Esophagus squamous epithelium (tissue), 5 donors: Measurements from ENCODE around the gene SPPL2B. TPM values are rescaled to one million over a fixed set of nuclear protein-coding genes. Genes with fewer than 3 reads are reported as not detected.
A peak's percentile ranks its signal among the peaks of the same experiment; 100 is the strongest.

Source experiments
- DNase-seq: peaks from one replicate; lab custom pipeline; 2025; lab: John Stamatoyannopoulos, UW
- H3K27ac ChIP-seq, 4 donors: fragments of 200-600 bp; sonication (generic); one replicate each; pipeline ENCODE4 v1.5.1; 2016 to 2019; ENCODE audit warnings: mild to moderate bottlenecking in 1 of 4
- H3K27me3 ChIP-seq, 4 donors: fragments of 200-600 bp; sonication (generic); 1 replicate in 3 of 4; 2 replicates in 1 of 4; pipeline versions ENCODE4 v1.5.1 to v1.6.0; 2017 to 2021; ENCODE audit warnings: antibody characterized with exemption in 1 of 4
- H3K36me3 ChIP-seq, 3 donors: fragments of 200-600 bp; sonication (generic); one replicate each; pipeline ENCODE4 v1.5.1; 2016 to 2019
- H3K4me1 ChIP-seq, 3 donors: fragments of 200-600 bp; sonication (generic); one replicate each; pipeline ENCODE4 v1.5.1; 2017 to 2019
- H3K4me3 ChIP-seq, 4 donors: fragments of 200-600 bp; sonication (generic); 1 replicate in 3 of 4; 2 replicates in 1 of 4; pipeline ENCODE4 v1.5.1; 2016 to 2019; ENCODE audit warnings: mild to moderate bottlenecking in 2 of 4, moderate library complexity in 1 of 4
- H3K9me3 ChIP-seq, 3 donors: fragments of 200-600 bp; sonication (generic); one replicate each; pipeline ENCODE4 v1.5.1; 2016 to 2019
- POLR2A ChIP-seq, 4 donors: fragments of 450-650 bp; IDR thresholded peaks; one replicate each; pipeline ENCODE4 v1.6.1; 2017; ENCODE audit warnings: antibody characterized with exemption in 4 of 4, mild to moderate bottlenecking in 4 of 4, moderate library complexity in 3 of 4
- WGBS, 2 donors: methylation state at CpG; one replicate each; pipeline ENCODE4 v1.1.5; 2018; 5-methylcytosine and 5-hydroxymethylcytosine counted together
- intact Hi-C: fragments of 100-400 bp; cut with DNase I; formaldehyde crosslinking; loops from one replicate; pipeline ENCODE4 v1.15.0; 2022
- total RNA-seq, 4 donors: library from RNA; depleted of rRNA; stranded (reverse); fragments of >200 nt; gene quantifications; one replicate each; pipeline ENCODE4 v1.1.0, GENCODE V29; 2016
- TF ChIP-seq, protein P1 (sequence below), 6 experiments: fragments of 450-650 bp in 4 of 6; fragments of 200-600 bp in 2 of 6; sonication (generic) in 2 of 6; IDR thresholded peaks; one replicate each; pipeline ENCODE4 v1.5.1; 2016 to 2019; ENCODE audit warnings: antibody characterized with exemption in 6 of 6, mild to moderate bottlenecking in 4 of 6, moderate library complexity in 4 of 6
- donor health status: DM: yes; HTN: yes; CAD: no.

Gene SPPL2B
- total RNA-seq, 4 donors from 2014 or later, result 14.7 to 37.7 (median 36.2) TPM

GRCh38 chr19:2282862-2283237 lies 45.6 kb upstream of the SPPL2B start:
- Histone ChIP-seq H3K4me3 (peak overlapping the region in 2 of 4 donors; percentile 39 to 61), H3K36me3 (no peaks in the 10 kb centered on the region), H3K27me3 (peaks cover 0 to 41% (median 0%) of the 10 kb centered on the region in 4 donors), H3K4me1 (peaks cover 0 to 16% (median 10%) of the 10 kb centered on the region in 3 donors), H3K27ac (peak overlapping the region in 1 of 4 donors; percentile 12), H3K9me3 (no peaks in the 10 kb centered on the region)
- intact Hi-C loops, result loop anchor here (10.0 kb wide), 2 partner anchors 112 to 342 kb away; no protein-coding TSS in a partner anchor
- no peak for TF ChIP-seq POLR2A (IDR thresholded peaks at IDR 0.05)
- TF ChIP-seq, protein P1, sequence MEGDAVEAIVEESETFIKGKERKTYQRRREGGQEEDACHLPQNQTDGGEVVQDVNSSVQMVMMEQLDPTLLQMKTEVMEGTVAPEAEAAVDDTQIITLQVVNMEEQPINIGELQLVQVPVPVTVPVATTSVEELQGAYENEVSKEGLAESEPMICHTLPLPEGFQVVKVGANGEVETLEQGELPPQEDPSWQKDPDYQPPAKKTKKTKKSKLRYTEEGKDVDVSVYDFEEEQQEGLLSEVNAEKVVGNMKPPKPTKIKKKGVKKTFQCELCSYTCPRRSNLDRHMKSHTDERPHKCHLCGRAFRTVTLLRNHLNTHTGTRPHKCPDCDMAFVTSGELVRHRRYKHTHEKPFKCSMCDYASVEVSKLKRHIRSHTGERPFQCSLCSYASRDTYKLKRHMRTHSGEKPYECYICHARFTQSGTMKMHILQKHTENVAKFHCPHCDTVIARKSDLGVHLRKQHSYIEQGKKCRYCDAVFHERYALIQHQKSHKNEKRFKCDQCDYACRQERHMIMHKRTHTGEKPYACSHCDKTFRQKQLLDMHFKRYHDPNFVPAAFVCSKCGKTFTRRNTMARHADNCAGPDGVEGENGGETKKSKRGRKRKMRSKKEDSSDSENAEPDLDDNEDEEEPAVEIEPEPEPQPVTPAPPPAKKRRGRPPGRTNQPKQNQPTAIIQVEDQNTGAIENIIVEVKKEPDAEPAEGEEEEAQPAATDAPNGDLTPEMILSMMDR (IDR thresholded peaks at IDR 0.05), result no peak
- 68 to 74% methylated on average over 8 to 9 of the region's 11 CpGs for WGBS, 2 donors
- DNase-seq, result no peak

- Histone ChIP-seq H3K27me3 (peaks cover 0 to 53% (median 2%) of the 10 kb centered on the region in 4 donors), H3K27ac (no peak overlapping the region), H3K4me3 (no peak overlapping the region), H3K36me3 (no peaks in the 10 kb centered on the region), H3K9me3 (no peaks in the 10 kb centered on the region), H3K4me1 (peaks cover 0 to 23% (median 10%) of the 10 kb centered on the region in 3 donors)
- 87 to 96% methylated on average over 5 to 7 of the region's 8 CpGs for WGBS, 2 donors
- DNase-seq, result no peak
- TF ChIP-seq POLR2A (IDR thresholded peaks at IDR 0.05), result no peak
- TF ChIP-seq, protein P1 (IDR thresholded peaks at IDR 0.05), result no peak
- intact Hi-C loops, result loop anchor here (10.0 kb wide), 2 partner anchors 111 to 341 kb away; no protein-coding TSS in a partner anchor
These were observed 44.5 kb upstream of the SPPL2B start for GRCh38 chr19:2283835-2284507.

GRCh38 chr19:2286402-2287140 lies 41.9 kb upstream of the SPPL2B start:
- Histone ChIP-seq H3K9me3 (no peaks in the 10 kb centered on the region), H3K4me3 (no peak overlapping the region), H3K27ac (no peak overlapping the region), H3K36me3 (no peaks in the 10 kb centered on the region), H3K4me1 (peaks cover 21 to 46% (median 30%) of the 10 kb centered on the region in 3 donors), H3K27me3 (peaks cover 16 to 79% (median 22%) of the 10 kb centered on the region in 4 donors)
- WGBS, 2 donors, result 75 to 82% methylated on average over 5 to 10 of the region's 20 CpGs
- intact Hi-C loops, result loop anchor here (10.0 kb wide), 2 partner anchors 108 to 338 kb away; no protein-coding TSS in a partner anchor
- TF ChIP-seq, protein P1 (IDR thresholded peaks at IDR 0.05), result no peak
- no peak for TF ChIP-seq POLR2A (IDR thresholded peaks at IDR 0.05)
- DNase-seq, result no peak

- DNase-seq, result no peak
- Histone ChIP-seq H3K27me3 (peaks cover 21 to 79% (median 26%) of the 10 kb centered on the region in 4 donors), H3K9me3 (no peaks in the 10 kb centered on the region), H3K4me1 (peaks cover 19 to 38% (median 22%) of the 10 kb centered on the region in 3 donors), H3K36me3 (no peaks in the 10 kb centered on the region), H3K27ac (no peak overlapping the region), H3K4me3 (no peak overlapping the region)
- WGBS, 2 donors, result 68 to 75% methylated on average over 3 to 4 of the region's 13 CpGs
- TF ChIP-seq, protein P1 (IDR thresholded peaks at IDR 0.05), result no peak
- no peak for TF ChIP-seq POLR2A (IDR thresholded peaks at IDR 0.05)
- intact Hi-C loops, result loop anchor here (10.0 kb wide), 2 partner anchors 107 to 337 kb away; no protein-coding TSS in a partner anchor
These were observed 40.7 kb upstream of the SPPL2B start for GRCh38 chr19:2287585-2288337.
